ENCODE data around the gene FAM171A2.
"Not testable (repeated sequence)": the region's sequence is repeated elsewhere in the genome, so short reads cannot be mapped to it uniquely, and the experiment has no call there.

The FAM171A2 gene

GRCh38 chr17:44344939-44345453 is 18.7 kb downstream of the FAM171A2 start, which contains the start of gene GRN:
Gene GRN (plus strand): TSS chr17:44345302. CDS start chr17:44349165, 3,863 bp downstream.
- peak; percentile 93 for DNase-seq

- no peak for DNase-seq
Measured at GRCh38 chr17:44343510-44344209, 20.0 kb downstream of the FAM171A2 start.

- DNase-seq: not testable (repeated sequence)
Measured at GRCh38 chr17:44340553-44340952, 23.1 kb downstream of the FAM171A2 start.

- DNase-seq: no peak
Measured at GRCh38 chr17:44338702-44339101, 25.0 kb downstream of the FAM171A2 start.

GRCh38 chr17:44335968-44336367 is 27.7 kb downstream of the FAM171A2 start:
- no peak for DNase-seq

- DNase-seq: no peak
Measured at GRCh38 chr17:44335564-44335963, 28.1 kb downstream of the FAM171A2 start.

GRCh38 chr17:44334727-44335126 is 28.9 kb downstream of the FAM171A2 start:
- DNase-seq: no peak

- no peak for DNase-seq
Measured at GRCh38 chr17:44334315-44334714, 29.3 kb downstream of the FAM171A2 start.

- no peak for DNase-seq
Measured at GRCh38 chr17:44333371-44333770, 30.3 kb downstream of the FAM171A2 start.

- DNase-seq: peak; percentile 89
Measured at GRCh38 chr17:44331249-44331760, 32.3 kb downstream of the FAM171A2 start.

- DNase-seq: not testable (repeated sequence)
Measured at GRCh38 chr17:44330263-44330662, 33.4 kb downstream of the FAM171A2 start.

- DNase-seq: not testable (repeated sequence)
Measured at GRCh38 chr17:44329516-44329915, 34.1 kb downstream of the FAM171A2 start.

GRCh38 chr17:44327715-44328449 is 35.8 kb downstream of the FAM171A2 start:
- DNase-seq: no peak

GRCh38 chr17:44326861-44327444 is 36.7 kb downstream of the FAM171A2 start:
- peak; percentile 95 for DNase-seq

GRCh38 chr17:44324571-44325275 is 38.9 kb downstream of the FAM171A2 start, which contains the start of gene SLC25A39:
Gene SLC25A39 (minus strand): TSS chr17:44324823. CDS start chr17:44323562, 1,261 bp downstream.
- peak; percentile 97 for DNase-seq

- peak; percentile 26 for DNase-seq
Measured at GRCh38 chr17:44324092-44324570, 39.5 kb downstream of the FAM171A2 start.

GRCh38 chr17:44323359-44324091 is 40.1 kb downstream of the FAM171A2 start:
- no peak for DNase-seq

GRCh38 chr17:44322236-44322895 is 41.3 kb downstream of the FAM171A2 start:
- no peak for DNase-seq

GRCh38 chr17:44321246-44322120 is 42.2 kb downstream of the FAM171A2 start:
- no peak for DNase-seq

- no peak for DNase-seq
Measured at GRCh38 chr17:44320066-44320465, 43.6 kb downstream of the FAM171A2 start.

All from activated CD4-positive, alpha-beta T cell treated with anti-CD3 and anti-CD28 coated beads, Interleukin-2, Interleukin-6, amounts not matched to agents 100 ng/mL and 50 ng/mL, durations not matched to agents 16 hours and 8 hours (primary cell).